ENCODE data around the gene SPATC1L.
"Not testable (repeated sequence)": the region's sequence is repeated elsewhere in the genome, so short reads cannot be mapped to it uniquely, and the experiment has no call there.

SPATC1L gene

DNA sequence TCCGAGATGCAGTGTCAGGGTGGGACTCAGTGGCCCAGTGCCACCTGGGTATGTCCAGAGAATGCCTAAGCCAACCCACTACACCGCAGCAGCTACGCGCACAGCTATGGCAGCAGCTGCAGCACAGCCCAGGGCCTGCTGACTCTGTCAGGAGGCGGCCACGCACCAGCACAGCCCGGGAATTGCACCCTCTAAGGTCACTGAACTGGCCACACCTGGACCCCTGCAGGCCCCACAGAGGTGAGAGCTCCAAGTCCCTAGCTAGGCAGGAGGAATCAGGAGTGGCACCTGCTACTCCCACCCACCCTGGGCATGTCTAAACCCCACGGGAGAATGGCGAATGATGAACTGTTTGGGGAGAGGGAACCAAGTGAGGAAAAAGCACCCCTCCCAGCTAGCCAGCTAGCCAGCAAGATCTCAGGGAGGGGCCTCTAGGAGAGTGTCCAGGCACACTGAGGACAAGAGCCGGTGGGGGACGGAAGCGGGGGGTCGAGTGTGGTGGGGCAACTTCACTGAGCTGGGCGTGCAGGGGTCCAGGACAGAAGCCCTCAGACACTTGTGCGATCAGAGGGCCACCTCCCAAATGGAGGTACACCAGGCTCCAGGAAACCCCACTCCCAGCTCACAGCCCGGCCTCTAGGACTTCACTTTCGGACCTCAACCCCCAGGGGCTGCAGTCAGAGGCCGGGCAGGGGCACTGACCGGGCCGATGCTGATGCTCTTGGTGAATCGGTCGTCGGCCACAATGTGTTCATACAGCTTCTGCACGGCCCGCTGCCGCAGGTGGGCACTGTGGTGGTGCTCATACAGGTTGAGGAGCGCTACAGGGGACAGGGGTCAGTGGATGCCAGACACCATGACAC, 30.4 kb upstream of the SPATC1L start:
- no peak for DNase-seq

- DNase-seq, result no peak
Observed at GRCh38 chr21:46213620-46214286, 29.5 kb upstream of the SPATC1L start.

DNA sequence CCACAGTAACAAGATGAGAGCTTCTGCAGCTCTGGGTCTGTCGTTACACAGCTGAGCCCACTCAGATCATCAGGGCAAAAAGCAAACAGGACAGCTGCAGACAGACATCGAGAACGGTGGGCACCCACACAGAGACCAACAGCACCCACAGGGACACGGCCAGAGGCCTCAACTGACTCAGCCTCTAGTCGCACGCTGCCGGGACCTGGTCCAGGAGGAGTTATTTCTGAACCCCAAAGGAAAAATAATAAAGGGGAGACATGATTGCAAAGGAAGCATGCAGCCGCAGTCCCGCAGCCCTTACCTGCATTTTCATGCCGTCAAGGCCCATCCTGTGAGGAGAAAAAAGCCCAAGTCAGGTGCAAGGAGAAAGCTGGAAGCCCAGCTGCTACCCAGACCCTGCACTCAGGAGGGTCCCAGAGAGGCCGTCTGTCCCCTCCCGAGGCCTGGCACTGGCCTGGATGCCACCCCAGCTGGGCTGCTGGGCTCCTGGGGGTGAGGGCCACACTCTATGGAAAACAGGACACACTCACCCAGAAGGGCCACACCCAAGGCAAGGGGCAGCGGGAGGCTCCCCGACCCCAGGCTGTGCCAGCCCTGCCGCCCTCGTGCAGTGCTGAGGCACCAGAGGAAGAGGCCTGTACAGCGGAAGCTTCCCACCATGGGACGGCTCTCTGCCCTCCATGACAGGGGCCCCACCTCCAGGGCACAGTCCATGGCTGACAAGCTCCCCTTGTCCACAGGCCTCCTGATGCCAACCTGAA, 28.6 kb upstream of the SPATC1L start:
- no peak for DNase-seq

- no peak for DNase-seq
Observed at GRCh38 chr21:46211786-46212720, 27.8 kb upstream of the SPATC1L start.

GRCh38 chr21:46211376-46211775, 27.1 kb upstream of the SPATC1L start:
- no peak for DNase-seq

- no peak for DNase-seq
Observed at GRCh38 chr21:46210378-46211136, 26.3 kb upstream of the SPATC1L start.

GRCh38 chr21:46208761-46209721, 24.8 kb upstream of the SPATC1L start:
- DNase-seq, result no peak

DNA sequence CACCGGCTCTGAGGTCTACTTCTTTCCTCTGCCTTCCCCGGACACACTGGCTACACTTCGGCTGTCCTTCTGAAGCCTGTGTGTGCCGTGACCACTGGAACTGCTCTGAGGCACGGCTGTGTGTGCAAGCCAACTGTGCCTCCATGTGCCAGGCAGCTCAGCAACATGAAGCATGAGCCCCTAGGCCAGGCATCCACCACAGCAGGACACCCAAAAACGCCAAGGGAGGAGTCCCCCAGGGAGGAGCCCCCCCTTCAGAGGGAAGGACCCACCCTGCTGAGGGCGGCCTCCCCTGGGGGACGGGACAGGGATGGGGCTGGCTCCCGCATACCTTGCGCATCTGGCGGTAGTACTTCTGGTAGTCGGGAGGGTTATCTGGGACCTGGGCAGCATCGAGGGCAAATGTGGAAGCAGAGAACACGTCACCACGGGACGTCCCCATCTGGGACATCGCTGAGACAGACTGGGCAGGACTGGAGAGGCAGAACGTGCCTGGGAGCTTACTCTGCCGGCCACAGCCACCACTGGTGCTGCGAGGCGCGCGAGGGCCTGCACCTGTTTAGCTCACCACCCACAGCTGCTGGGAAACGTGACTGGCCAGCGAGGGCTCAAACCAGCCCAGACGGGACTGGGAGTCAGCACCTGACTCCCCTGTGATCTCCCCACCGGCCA, 23.8 kb upstream of the SPATC1L start:
- no peak for DNase-seq

DNA sequence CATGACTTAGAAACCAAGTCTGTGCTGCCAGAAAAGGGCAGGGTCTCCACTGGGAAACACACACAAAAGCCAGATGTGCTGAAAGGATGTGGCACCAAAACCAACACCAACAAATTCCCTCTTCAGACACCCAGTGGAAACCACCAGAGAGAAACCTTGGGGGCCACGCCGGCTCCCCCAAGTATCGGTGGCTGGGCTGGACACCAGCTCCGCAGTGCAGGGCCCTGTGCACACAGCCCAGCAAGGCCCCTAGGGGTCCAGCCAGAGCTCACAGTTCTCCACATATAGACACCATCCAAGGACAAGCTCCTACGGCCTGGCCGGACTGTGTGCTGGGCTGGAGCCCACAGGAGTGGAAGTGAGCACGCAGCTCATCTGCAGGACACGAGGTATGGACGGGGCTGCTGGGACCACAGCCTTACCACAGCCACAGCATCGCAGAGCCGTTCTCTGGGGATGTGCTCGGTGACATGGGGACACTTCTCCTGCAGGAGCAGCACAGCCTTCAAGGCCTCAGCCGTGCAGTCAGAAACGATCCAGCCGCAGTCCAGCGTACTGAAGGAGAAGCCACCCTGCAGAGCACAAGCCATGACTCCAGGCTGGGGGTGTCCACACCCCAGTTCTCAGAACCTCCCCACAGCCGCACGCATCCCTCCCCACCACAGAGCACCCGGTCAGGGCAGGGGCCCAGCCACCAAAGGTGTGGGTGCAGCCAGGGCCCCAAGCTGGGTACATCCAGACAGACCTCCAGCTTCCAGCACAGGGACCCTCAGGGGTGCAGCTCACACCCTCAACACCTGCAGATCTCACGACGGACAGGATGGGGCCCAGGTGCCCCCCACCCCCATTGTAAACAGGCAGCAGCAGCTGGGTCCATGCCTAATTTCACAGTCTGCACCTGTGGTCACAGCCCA, 23.0 kb upstream of the SPATC1L start:
- no peak for DNase-seq

GRCh38 chr21:46206163-46207005, 22.1 kb upstream of the SPATC1L start:
- DNase-seq, result no peak

DNA sequence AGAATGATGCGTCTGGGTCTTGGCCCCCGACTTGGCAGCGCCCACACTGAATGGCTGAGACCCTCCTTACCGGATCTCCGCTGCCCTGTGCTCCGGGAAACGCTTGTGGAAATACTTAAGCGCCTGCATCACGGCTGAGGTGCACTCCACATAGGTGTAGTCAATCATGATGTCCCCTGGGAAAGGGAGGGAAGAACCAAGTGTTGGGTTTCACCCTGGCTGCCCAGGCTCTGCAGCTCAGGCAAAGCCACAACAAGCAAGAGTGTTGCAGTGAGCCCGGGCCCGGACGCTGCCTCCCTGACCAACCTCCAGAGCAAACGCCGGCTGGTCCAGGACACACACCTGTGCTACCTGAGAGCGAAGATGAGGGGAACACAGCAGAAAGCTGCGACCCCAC, 21.5 kb upstream of the SPATC1L start:
- no peak for DNase-seq

GRCh38 chr21:46205166-46205565, 20.9 kb upstream of the SPATC1L start:
- no peak for DNase-seq

DNA sequence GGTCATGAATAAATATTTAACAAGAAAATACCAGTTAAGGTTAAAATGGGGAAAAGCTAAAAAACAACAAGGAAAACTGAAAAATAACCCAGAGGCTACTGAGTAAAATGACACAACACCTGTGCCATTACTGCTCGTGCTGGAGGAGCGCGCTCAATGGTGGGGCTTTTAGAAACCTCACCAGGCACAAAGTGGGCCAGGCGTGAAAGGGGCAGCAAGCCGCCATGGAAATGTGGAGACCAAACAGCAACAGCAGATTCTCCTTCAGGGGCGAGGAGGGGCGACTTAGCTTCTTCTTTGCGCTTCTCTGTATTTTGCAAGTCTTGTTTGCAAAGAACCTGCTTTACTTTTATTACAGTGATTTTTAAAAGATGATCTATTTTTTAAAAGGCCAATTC, 18.9 kb upstream of the SPATC1L start:
- DNase-seq, result no peak

GRCh38 chr21:46202592-46203202, 18.4 kb upstream of the SPATC1L start:
- no peak for DNase-seq

DNA sequence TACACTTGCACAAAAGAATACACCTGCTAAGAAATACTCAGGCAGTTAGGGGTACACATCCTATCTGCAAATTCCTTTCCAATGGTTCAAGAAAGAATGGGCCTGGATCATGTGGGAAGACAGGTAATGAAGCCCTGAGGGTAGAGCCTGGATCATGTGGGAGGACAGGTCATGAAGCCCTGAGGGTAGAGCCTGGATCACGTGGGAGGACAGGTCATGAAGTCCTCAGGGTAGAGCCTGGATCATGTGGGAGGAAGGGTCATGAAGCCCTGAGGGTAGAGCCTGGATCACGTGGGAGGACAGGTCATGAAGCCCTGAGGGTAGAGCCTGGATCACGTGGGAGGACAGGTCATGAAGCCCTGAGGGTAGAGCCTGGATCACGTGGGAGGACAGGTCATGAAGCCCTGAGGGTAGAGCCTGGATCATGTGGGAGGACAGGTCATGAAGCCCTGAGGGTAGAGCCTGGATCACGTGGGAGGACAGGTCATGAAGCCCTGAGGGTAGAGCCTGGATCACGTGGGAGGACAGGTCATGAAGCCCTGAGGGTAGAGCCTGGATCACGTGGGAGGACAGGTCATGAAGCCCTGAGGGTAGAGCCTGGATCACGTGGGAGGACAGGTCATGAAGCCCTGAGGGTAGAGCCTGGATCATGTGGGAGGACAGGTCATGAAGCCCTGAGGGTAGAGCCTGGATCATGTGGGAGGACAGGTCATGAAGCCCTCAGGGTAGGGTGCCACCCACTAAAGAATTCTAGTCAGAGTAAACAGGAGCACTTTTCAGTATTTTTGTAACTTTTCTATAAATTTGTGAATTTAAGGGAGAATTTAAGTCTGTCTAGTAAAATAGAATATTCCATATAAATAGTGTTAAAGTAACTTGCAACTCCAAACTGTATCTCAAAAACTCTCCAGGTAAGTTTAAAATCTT, 16.9 kb upstream of the SPATC1L start:
- not testable (repeated sequence) for DNase-seq
